ENCODE measurements around the gene PPHLN1. TPM values are rescaled to one million over a fixed set of nuclear protein-coding genes. Genes with fewer than 3 reads are reported as not detected.

The PPHLN1 gene
- total and polyA plus RNA-seq, 2 of the 8 experiments (the other 6 are each of a cell fraction or from before 2014, with no cell fraction given) = 34.3 to 71.6 TPM

GRCh38 chr12:42482748-42483520 lies 157.0 kb downstream of the PPHLN1 start (continued):
- TF ChIP-seq NANOG (IDR thresholded peaks at IDR 0.05; ENCODE audit: insufficient read depth, low read depth, low read length, poor library complexity, severe bottlenecking) = peak; percentile 49
- TF ChIP-seq YY1 (IDR thresholded peaks at IDR 0.05; ENCODE audit: low read depth, low read length) = 0 out of 2 replicates have a peak, but pooled peaks have one; percentile 37
- no peak for TF ChIP-seq RFX5 (IDR thresholded peaks at IDR 0.05; ENCODE audit: borderline replicate concordance, low read depth, low read length)
- TF ChIP-seq BACH1 (IDR thresholded peaks at IDR 0.05; ENCODE audit: low read length) = no peak
- peak in 1 of 2 experiments; percentile 60; a peak in 1 of 3 replicates for TF ChIP-seq POLR2A (IDR thresholded peaks at IDR 0.05; ENCODE audit: control extremely low read depth in 1 of 2, low read depth in 2 of 2, low read length in 2 of 2)
- no peak for TF ChIP-seq BRCA1 (IDR thresholded peaks at IDR 0.05; ENCODE audit: low read depth, low read length)
- no peak for TF ChIP-seq E2F6 (IDR thresholded peaks at IDR 0.05)
- TF ChIP-seq CTCF (IDR thresholded peaks at IDR 0.05; ENCODE audit: control extremely low read depth in 1 of 3, insufficient read depth in 1 of 3, low read depth in 1 of 3, low read length in 3 of 3) = peak; percentile 84 to 98 (median 89)
- no peak for TF ChIP-seq HDAC6 (IDR thresholded peaks at IDR 0.05; ENCODE audit: low read depth, low read length)
- TF ChIP-seq USF2 (IDR thresholded peaks at IDR 0.05; ENCODE audit: low read length) = no peak
- peak; percentile 58 for TF ChIP-seq KDM4A (IDR thresholded peaks at IDR 0.05; ENCODE audit: low read depth, low read length, severe bottlenecking)
- no peak for TF ChIP-seq RNF2 (IDR thresholded peaks at IDR 0.05; ENCODE audit: borderline replicate concordance, low read depth, low read length, missing control alignments, poor library complexity, severe bottlenecking)
- TF ChIP-seq CHD1 (IDR thresholded peaks at IDR 0.05; ENCODE audit: low read depth, low read length) = no peak
- TF ChIP-seq CHD2 (IDR thresholded peaks at IDR 0.05; ENCODE audit: low read length) = no peak
- no peak for TF ChIP-seq SP2 (IDR thresholded peaks at IDR 0.05; ENCODE audit: low read length)
- TF ChIP-seq CTBP2 (IDR thresholded peaks at IDR 0.05; ENCODE audit: borderline replicate concordance, insufficient read depth, insufficient read length, low read length) = no peak

All from H1 (cell line).